ENCODE results near the gene CD38. TPM values are rescaled to one million over a fixed set of nuclear protein-coding genes. Genes with fewer than 3 reads are reported as not detected.

Gene CD38
- total and polyA plus RNA-seq, 11 donors, result 1.0 to 12.4 (median 2.8) TPM

- TF ChIP-seq POLR2A (IDR thresholded peaks at IDR 0.05) (no peak), CTCF (IDR thresholded peaks at IDR 0.05) (no peak)
- DNase-seq, result no peak
- WGBS, 4 donors, result 81 to 84% (median 83%) methylated on average over 9 of the region's 9 CpGs
- Histone ChIP-seq H3K9me3 (no peaks in the 10 kb centered on the region), H3K27ac (no peak overlapping the region), H3K4me3 (no peak overlapping the region), H3K4me1 (no peaks in the 10 kb centered on the region), H3K36me3 (no peaks in the 10 kb centered on the region), H3K27me3 (no peaks in the 10 kb centered on the region)
- no peak for ATAC-seq
- intact Hi-C loops (cut with DNase I), result loop anchor here in 7 of 10 donors (10.0 kb wide), 4 partner anchors 154 to 414 kb away; no protein-coding TSS in a partner anchor
These were observed 110.4 kb downstream of the CD38 start for GRCh38 chr4:15888515-15888914.

- TF ChIP-seq CTCF (IDR thresholded peaks at IDR 0.05), result no peak
- no peak for TF ChIP-seq POLR2A (IDR thresholded peaks at IDR 0.05)
- Histone ChIP-seq H3K4me1 (no peaks in the 10 kb centered on the region), H3K4me3 (no peak overlapping the region), H3K27me3 (peaks cover 0 to 4% (median 0%) of the 10 kb centered on the region in 9 donors), H3K27ac (no peak overlapping the region), H3K36me3 (no peaks in the 10 kb centered on the region), H3K9me3 (no peaks in the 10 kb centered on the region)
- intact Hi-C loops (cut with DNase I), result no loop called here
- ATAC-seq (no peak), DNase-seq (no peak)
- WGBS, 4 donors, result 90 to 94% (median 92%) methylated on average over 4 of the region's 4 CpGs
These were observed 112.2 kb downstream of the CD38 start for GRCh38 chr4:15890246-15890829.

- Histone ChIP-seq H3K27me3 (peaks cover 0 to 4% (median 0%) of the 10 kb centered on the region in 9 donors), H3K36me3 (no peaks in the 10 kb centered on the region), H3K9me3 (no peaks in the 10 kb centered on the region), H3K4me3 (no peak overlapping the region), H3K27ac (no peak overlapping the region), H3K4me1 (no peaks in the 10 kb centered on the region)
- TF ChIP-seq POLR2A (IDR thresholded peaks at IDR 0.05), result no peak
- no peak for TF ChIP-seq CTCF (IDR thresholded peaks at IDR 0.05)
- intact Hi-C loops (cut with DNase I), result no loop called here
- DNase-seq (no peak), ATAC-seq (no peak)
- WGBS, 4 donors, result 59 to 74% (median 66%) methylated on average over 4 of the region's 4 CpGs
These were observed 113.2 kb downstream of the CD38 start for GRCh38 chr4:15891312-15891711.

- Histone ChIP-seq H3K4me1 (no peaks in the 10 kb centered on the region), H3K4me3 (no peak overlapping the region), H3K9me3 (no peaks in the 10 kb centered on the region), H3K27me3 (peaks cover 0 to 4% (median 0%) of the 10 kb centered on the region in 9 donors), H3K36me3 (no peaks in the 10 kb centered on the region), H3K27ac (no peak overlapping the region)
- intact Hi-C loops (cut with DNase I), result no loop called here
- WGBS, 4 donors, result 82 to 93% (median 89%) methylated on average over 4 of the region's 4 CpGs
- no peak for ATAC-seq
- no peak for TF ChIP-seq CTCF (IDR thresholded peaks at IDR 0.05)
- no peak for TF ChIP-seq POLR2A (IDR thresholded peaks at IDR 0.05)
- no peak for DNase-seq
These were observed 115.8 kb downstream of the CD38 start for GRCh38 chr4:15893962-15894361.

Data from heart left ventricle (tissue), 16 donors.